ENCODE data around the gene CDHR1. TPM values are rescaled to one million over a fixed set of nuclear protein-coding genes. Genes with fewer than 3 reads are reported as not detected.

Gene CDHR1
- total and polyA plus RNA-seq, 3 donors from 2014 or later: 0.19 to 0.67 (median 0.39) TPM

- H3K27ac ChIP-seq: no peak overlapping the region
- no peaks in the 10 kb centered on the region for H3K27me3 ChIP-seq
- WGBS, 2 donors: 45 to 52% methylated on average over 23 to 28 of the region's 52 CpGs
- no peaks in the 10 kb centered on the region for H3K4me1 ChIP-seq
- H3K9me3 ChIP-seq: no peaks in the 10 kb centered on the region
- peak overlapping the region; percentile 31 to 51 for H3K4me3 ChIP-seq
- peak; percentile 45 for DNase-seq
- H3K36me3 ChIP-seq (ENCODE audit: low read depth, missing control alignments): no peaks in the 10 kb centered on the region
- intact Hi-C loops (cut with DNase I; ENCODE audit: low total_unique reads): no loop called here
- TF ChIP-seq CTCF (IDR thresholded peaks at IDR 0.05) (peak in 2 of 3 experiments; percentile 18 to 29), POLR2A (IDR thresholded peaks at IDR 0.05) (no peak)
Observed at GRCh38 chr10:84237199-84238051, 43.1 kb downstream of the CDHR1 start.

GRCh38 chr10:84238909-84239308 is 44.6 kb downstream of the CDHR1 start:
- no peaks in the 10 kb centered on the region for H3K4me1 ChIP-seq
- no peaks in the 10 kb centered on the region for H3K9me3 ChIP-seq
- H3K27ac ChIP-seq: no peak overlapping the region
- WGBS, 2 donors: 93 to 94% methylated on average over 3 of the region's 3 CpGs
- H3K36me3 ChIP-seq (ENCODE audit: low read depth, missing control alignments): no peaks in the 10 kb centered on the region
- H3K4me3 ChIP-seq: no peak overlapping the region
- H3K27me3 ChIP-seq: no peaks in the 10 kb centered on the region
- TF ChIP-seq CTCF (IDR thresholded peaks at IDR 0.05): no peak
- no peak for TF ChIP-seq POLR2A (IDR thresholded peaks at IDR 0.05)
- intact Hi-C loops (cut with DNase I; ENCODE audit: low total_unique reads): no loop called here
- no peak for DNase-seq

GRCh38 chr10:84241185-84241790 is 47.0 kb downstream of the CDHR1 start, which contains the start of gene LRIT1:
Gene LRIT1, minus strand, starts transcription at chr10:84241546. Its CDS starts 107 bp downstream, at chr10:84241439.
- Histone ChIP-seq H3K9me3 (no peaks in the 10 kb centered on the region), H3K4me3 (no peak within 1 kb of the TSS), H3K27ac (no peak within 1 kb of the TSS), H3K36me3 (ENCODE audit: low read depth, missing control alignments) (no peaks in the 10 kb centered on the region), H3K4me1 (no peaks in the 10 kb centered on the region), H3K27me3 (no peaks in the 10 kb centered on the region)
- intact Hi-C loops (cut with DNase I; ENCODE audit: low total_unique reads): no loop called here
- no peak for TF ChIP-seq POLR2A (IDR thresholded peaks at IDR 0.05)
- TF ChIP-seq CTCF (IDR thresholded peaks at IDR 0.05): no peak
- WGBS, 2 donors: 88 to 89% methylated on average over 5 to 13 of the region's 13 CpGs
- DNase-seq: no peak

- no peaks in the 10 kb centered on the region for H3K27me3 ChIP-seq
- H3K36me3 ChIP-seq (ENCODE audit: low read depth, missing control alignments): no peaks in the 10 kb centered on the region
- intact Hi-C loops (cut with DNase I; ENCODE audit: low total_unique reads): no loop called here
- 86 to 95% methylated on average over 3 of the region's 3 CpGs for WGBS, 2 donors
- H3K4me3 ChIP-seq: no peak overlapping the region
- no peaks in the 10 kb centered on the region for H3K4me1 ChIP-seq
- H3K27ac ChIP-seq: no peak overlapping the region
- H3K9me3 ChIP-seq: no peaks in the 10 kb centered on the region
- no peak for DNase-seq
- TF ChIP-seq CTCF (IDR thresholded peaks at IDR 0.05): no peak
- TF ChIP-seq POLR2A (IDR thresholded peaks at IDR 0.05): no peak
Observed at GRCh38 chr10:84243759-84244158, 49.4 kb downstream of the CDHR1 start.
